Activated CD8-positive, alpha-beta memory T cell treated with anti-CD3 and anti-CD28 coated beads, Interleukin-2, amount 50 U/mL, for 48 hours (primary cell): ENCODE data around the gene SGK1.

Experiments
- DNase-seq: peaks from one replicate; pipeline ENCODE4 v3.0.0-alpha.2; 2020

SGK1 gene

GRCh38 chr6:134317471-134318131 lies at the start of gene SGK1:
SGK1 (minus strand) TSS chr6:134318112; CDS start chr6:134317460, 652 bp downstream.
- peak; percentile 60 for DNase-seq

DNA sequence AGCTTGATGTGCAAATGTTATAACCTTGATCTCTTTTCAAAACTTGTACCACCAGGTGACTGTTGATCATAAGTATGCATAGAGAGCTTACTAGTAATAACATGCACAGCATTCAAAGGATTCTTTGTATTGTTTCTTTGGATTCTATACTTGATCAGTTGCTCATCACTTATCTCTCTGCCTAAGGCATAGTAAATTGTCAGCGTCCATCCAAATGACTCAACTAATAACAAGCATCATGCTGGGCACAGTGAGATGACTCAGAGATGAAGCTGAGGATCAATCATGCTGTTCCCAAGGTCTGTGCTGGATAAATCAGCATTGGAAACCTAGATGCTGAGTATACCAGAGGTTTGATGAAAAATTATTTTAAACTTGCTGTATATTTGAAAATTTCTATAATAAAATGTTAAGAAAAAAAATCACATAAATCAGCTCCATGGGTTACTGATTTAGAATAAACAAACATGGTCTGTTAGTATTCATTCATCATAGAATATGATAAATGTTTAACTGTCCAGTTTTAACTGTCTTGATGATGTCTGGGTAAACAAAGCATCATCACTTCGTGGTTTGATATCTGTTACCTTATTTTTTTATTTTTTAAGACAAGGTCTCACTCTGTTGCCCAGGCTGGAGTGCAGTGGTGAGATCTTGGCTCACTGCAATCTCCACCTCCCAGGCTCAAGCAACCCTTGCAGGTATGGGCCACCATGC lies 45.6 kb upstream of the SGK1 start:
- DNase-seq, result no peak

DNA sequence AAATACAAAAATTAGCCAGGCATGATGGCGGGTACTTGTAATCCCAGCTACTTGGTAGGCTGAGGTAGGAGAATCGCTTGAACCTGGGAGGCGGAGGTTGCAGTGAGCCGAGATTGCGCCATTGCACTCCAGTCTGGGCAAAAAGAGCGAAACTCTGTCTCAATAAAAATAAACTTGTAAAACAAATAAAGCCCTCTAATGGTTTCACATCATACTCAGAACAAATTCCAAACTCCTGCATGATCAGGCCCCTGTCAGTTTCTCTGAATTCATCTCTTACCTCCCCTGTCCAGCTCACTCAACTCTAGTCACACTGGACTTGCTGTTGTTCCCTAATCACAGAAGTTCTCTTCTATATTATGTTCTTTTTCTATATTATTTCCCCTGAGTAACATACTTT lies 43.1 kb upstream of the SGK1 start:
- DNase-seq, result no peak

DNA sequence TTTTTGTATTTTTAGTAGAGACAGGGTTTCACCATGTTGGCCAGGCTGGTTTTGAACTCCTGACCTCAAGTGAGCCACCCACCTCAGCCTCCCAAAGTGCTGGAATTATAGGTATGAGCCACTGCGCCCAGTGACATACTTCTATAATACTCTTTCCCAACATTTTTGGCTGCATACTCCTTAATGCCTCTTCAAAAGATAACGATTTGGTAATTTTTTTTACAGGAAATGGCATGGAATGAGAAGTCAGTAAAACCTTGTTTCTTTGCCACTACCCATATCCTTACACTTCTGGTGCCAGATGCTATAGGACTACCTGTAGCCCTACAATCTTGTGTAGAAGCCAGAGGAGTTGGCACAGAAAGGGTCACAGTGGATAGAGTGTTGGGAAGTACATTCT lies 41.4 kb upstream of the SGK1 start:
- no peak for DNase-seq

DNA sequence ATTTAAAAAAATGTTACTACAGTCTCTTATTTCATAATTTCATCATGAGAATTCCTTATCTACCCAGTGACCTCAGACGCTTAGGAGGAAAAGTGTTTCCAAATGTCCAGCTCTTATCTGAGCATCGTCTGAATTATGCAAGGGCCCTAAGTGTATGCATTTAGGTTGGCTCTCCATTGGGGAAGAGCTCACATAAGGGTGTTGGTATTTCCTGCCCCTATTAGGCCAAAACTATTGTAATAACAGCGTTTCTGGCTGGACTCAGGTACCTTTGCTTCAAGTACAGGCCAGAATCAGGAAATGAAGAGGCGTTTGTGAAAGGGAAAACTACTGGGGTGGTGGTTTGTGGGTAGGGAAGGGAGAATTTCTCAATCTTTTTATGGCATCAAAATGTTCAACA lies 40.4 kb upstream of the SGK1 start:
- no peak for DNase-seq

- no peak for DNase-seq
Measured at GRCh38 chr6:134357022-134357487, 39.1 kb upstream of the SGK1 start.

GRCh38 chr6:134356405-134356804 lies 38.5 kb upstream of the SGK1 start:
- no peak for DNase-seq

GRCh38 chr6:134352786-134353480 lies 35.0 kb upstream of the SGK1 start:
- DNase-seq, result no peak

DNA sequence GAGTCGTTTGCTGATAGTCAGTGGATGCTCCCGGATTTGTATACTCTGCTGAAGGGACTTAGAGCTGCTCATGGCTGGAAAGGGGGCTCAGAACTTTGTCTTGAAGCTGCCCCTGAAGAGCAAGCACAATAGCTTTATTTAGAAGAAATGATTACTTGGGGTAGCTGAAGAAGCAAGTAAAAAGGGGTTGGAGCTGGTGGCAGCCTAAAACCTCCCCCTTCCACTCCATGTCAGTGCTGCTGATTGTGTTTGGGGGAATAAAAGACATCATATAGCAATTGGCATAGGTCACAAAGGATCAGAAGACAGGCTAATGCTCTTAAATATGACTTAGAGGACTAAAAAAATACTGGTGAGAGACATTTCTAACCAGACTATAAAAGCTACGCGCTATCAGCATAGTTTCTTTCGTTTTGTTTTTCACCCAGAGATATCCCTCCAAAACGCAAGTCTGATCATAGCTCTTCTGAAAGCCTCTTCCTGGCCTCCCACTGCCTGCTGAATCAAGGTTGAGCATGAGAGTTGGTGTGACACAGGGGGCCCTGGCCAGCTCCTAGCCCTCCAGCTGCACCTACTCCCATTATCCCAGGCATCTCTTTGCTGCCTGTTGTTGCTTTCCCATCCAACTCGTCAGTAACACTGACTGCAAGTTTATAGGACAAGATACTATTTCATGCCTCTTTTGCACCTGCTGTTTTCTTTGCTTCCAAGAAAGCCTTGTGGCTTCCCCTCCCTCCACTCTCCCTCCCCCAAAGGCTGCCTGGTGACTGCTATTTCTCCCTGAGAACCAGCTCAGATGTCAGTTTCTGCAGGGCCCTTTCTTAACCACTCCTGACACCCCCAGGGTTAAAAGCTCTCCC lies 33.9 kb upstream of the SGK1 start:
- DNase-seq, result no peak

GRCh38 chr6:134347885-134348805 lies 30.2 kb upstream of the SGK1 start:
- DNase-seq, result no peak

GRCh38 chr6:134346932-134347545 lies 29.1 kb upstream of the SGK1 start:
- DNase-seq, result no peak

GRCh38 chr6:134345789-134346188 lies 27.9 kb upstream of the SGK1 start:
- no peak for DNase-seq

DNA sequence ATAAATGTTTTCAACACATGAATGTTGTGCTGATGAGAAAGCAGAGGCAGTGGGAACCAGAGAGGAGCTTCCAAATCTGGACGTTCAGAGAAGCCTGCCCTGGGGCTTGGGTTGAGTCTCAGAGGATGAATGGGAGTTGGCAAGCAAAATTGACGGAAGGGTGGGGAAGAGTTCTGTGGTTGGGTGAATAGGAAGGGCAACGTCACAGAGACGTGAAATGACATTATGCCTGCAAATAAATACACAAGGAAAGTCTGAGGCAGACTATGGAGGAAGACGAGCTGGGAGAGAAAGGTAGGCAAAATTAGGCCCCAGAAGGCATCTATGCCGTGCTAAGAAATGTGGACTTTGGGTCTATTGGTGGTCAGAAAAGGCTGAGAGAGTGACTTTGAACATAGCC lies 25.2 kb upstream of the SGK1 start:
- DNase-seq, result no peak

GRCh38 chr6:134341999-134342567 lies 24.2 kb upstream of the SGK1 start:
- DNase-seq, result no peak

DNA sequence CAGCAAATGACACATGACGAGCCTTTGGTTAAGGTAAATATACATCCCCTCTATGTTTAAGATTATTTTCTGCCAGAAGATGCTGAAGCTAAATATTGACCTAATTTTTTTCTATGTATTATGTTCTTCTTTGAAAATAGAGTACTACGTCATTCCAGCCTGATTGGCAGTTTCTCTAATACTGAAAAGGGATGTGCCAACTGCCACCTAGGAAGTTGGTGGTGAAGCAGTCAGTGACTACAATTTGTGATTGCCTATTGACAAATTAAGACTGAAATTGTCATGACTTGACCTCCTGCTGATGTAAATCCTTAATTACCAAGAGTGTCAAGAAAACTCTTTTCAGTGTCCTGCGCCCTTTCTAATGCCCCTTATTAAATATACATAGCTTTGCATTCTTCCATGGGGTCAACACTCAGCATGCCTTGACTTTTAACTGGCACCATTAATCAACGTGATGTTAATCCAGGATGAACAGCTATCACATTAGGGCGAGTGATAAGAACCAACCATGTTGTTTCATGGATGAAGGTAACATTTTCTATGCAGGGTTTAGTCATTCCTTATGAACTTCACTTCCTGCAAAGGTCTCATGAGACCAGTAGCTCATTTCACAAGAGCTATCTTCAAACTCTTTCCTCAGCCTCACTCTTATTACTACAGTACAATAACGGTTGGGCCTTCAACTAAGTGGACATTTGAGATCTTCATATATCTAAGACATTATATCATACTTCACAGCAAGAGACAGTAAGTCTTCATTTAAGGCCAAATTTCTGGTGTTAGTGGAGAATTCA lies 22.5 kb upstream of the SGK1 start:
- no peak for DNase-seq

DNA sequence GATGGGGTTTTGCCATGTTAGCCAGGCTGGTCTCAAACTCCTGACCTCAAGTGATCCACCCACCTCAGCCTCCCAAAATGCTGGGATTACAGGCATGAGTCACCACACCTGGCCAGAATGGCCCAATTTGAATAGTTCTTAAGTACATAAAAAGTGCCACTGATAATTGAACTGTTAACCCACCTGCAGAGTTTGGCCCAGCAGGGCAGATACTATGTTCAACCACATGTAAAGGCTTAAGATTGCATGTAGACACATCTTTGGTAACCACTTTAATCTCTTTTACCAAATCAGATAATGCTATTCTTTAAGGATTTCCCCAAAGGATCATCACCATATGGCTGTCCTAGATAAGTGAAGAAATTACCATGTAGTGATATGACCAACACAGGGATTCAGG lies 21.3 kb upstream of the SGK1 start:
- no peak for DNase-seq

DNA sequence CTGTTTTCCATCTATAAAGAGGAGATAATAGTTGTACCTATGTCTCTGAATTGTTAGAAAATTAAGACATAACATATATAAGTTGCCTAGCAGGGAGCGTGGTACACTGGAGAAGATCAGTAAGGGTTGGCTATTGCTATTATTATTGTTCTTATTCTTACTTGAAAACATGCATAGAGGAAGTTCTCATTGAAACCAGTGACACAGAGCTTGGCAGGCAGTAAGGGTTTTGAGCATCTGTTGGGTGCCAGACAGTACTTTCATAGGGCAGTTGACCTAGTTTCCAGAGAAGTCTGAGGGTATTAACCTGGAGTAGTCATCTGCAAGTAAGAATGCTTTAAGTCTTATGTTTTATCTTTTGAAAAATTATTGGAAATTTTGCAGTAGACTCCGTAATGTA lies 13.3 kb upstream of the SGK1 start:
- DNase-seq, result no peak

DNA sequence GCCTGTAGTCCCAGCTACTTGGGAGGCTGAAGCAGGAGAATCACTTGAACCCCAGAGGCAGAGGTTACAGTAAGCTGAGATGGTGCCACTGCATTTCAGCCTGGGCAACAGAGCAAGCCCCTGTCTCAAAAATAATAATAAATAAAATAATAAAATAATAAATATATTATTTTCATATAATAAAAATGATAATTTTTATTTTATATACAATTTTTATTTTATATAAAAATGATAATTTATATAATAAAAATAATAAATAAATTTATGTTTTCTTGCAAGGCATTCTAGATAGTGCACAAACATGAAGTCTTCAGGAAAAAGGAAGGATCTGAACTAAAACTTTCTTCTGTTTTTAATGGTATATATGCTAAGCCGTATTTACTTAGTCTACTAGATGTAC lies 12.6 kb upstream of the SGK1 start:
- no peak for DNase-seq

GRCh38 chr6:134328792-134329191 lies 10.9 kb upstream of the SGK1 start:
- DNase-seq, result no peak

- no peak for DNase-seq
Measured at GRCh38 chr6:134328138-134328537, 10.2 kb upstream of the SGK1 start.
